ENCODE measurements around the gene MAGI1.
"Not testable (repeated sequence)": the region's sequence is repeated elsewhere in the genome, so short reads cannot be mapped to it uniquely, and the experiment has no call there.

MAGI1 gene

GRCh38 chr3:65728138-65728537 is 310.6 kb downstream of the MAGI1 start:
- in situ Hi-C loops (cut with MboI; ENCODE audit: low sequenced_read_pairs, unreplicated experiment), result loop anchor here (25.0 kb wide), 1 partner anchor 1191 kb away; no protein-coding TSS in a partner anchor
- no peak for TF ChIP-seq CTCF (IDR thresholded peaks at IDR 0.05; ENCODE audit: borderline replicate concordance, control extremely low read depth, extremely low read depth, insufficient read depth, missing control alignments)
- DNase-seq (ENCODE audit: low spot score), result no peak

- no peak for DNase-seq (ENCODE audit: low spot score)
- no peak for TF ChIP-seq CTCF (IDR thresholded peaks at IDR 0.05; ENCODE audit: borderline replicate concordance, control extremely low read depth, extremely low read depth, insufficient read depth, missing control alignments)
- in situ Hi-C loops (cut with MboI; ENCODE audit: low sequenced_read_pairs, unreplicated experiment), result no loop called here
Measured at GRCh38 chr3:65723985-65724384, 314.7 kb downstream of the MAGI1 start.

GRCh38 chr3:65723011-65723410 is 315.7 kb downstream of the MAGI1 start:
- DNase-seq (ENCODE audit: low spot score), result no peak
- in situ Hi-C loops (cut with MboI; ENCODE audit: low sequenced_read_pairs, unreplicated experiment), result no loop called here
- TF ChIP-seq CTCF (IDR thresholded peaks at IDR 0.05; ENCODE audit: borderline replicate concordance, control extremely low read depth, extremely low read depth, insufficient read depth, missing control alignments), result no peak

- no peak for DNase-seq (ENCODE audit: low spot score)
- in situ Hi-C loops (cut with MboI; ENCODE audit: low sequenced_read_pairs, unreplicated experiment), result no loop called here
- TF ChIP-seq CTCF (IDR thresholded peaks at IDR 0.05; ENCODE audit: borderline replicate concordance, control extremely low read depth, extremely low read depth, insufficient read depth, missing control alignments), result no peak
Measured at GRCh38 chr3:65720989-65721737, 317.6 kb downstream of the MAGI1 start.

- in situ Hi-C loops (cut with MboI; ENCODE audit: low sequenced_read_pairs, unreplicated experiment); DNase-seq (ENCODE audit: low spot score): not testable (repeated sequence)
Measured at GRCh38 chr3:65719639-65720038, 319.1 kb downstream of the MAGI1 start.

- in situ Hi-C loops (cut with MboI; ENCODE audit: low sequenced_read_pairs, unreplicated experiment), result no loop called here
- TF ChIP-seq CTCF (IDR thresholded peaks at IDR 0.05; ENCODE audit: borderline replicate concordance, control extremely low read depth, extremely low read depth, insufficient read depth, missing control alignments), result no peak
Measured at GRCh38 chr3:65717676-65718346, 320.9 kb downstream of the MAGI1 start.

GRCh38 chr3:65716071-65716751 is 322.5 kb downstream of the MAGI1 start:
- DNase-seq (ENCODE audit: low spot score), result no peak
- no peak for TF ChIP-seq CTCF (IDR thresholded peaks at IDR 0.05; ENCODE audit: borderline replicate concordance, control extremely low read depth, extremely low read depth, insufficient read depth, missing control alignments)
- in situ Hi-C loops (cut with MboI; ENCODE audit: low sequenced_read_pairs, unreplicated experiment), result no loop called here

More at GRCh38 chr3:65717676-65718346, 320.9 kb downstream of the MAGI1 start:
- DNase-seq (ENCODE audit: low spot score), result no peak

Data from GM13976 (cell line).